ENCODE data around the gene SERINC3. TPM values are rescaled to one million over a fixed set of nuclear protein-coding genes. Genes with fewer than 3 reads are reported as not detected.

SERINC3 gene
- total RNA-seq: 10 to 100 TPM; 43.1 to 44.6 TPM

DNA sequence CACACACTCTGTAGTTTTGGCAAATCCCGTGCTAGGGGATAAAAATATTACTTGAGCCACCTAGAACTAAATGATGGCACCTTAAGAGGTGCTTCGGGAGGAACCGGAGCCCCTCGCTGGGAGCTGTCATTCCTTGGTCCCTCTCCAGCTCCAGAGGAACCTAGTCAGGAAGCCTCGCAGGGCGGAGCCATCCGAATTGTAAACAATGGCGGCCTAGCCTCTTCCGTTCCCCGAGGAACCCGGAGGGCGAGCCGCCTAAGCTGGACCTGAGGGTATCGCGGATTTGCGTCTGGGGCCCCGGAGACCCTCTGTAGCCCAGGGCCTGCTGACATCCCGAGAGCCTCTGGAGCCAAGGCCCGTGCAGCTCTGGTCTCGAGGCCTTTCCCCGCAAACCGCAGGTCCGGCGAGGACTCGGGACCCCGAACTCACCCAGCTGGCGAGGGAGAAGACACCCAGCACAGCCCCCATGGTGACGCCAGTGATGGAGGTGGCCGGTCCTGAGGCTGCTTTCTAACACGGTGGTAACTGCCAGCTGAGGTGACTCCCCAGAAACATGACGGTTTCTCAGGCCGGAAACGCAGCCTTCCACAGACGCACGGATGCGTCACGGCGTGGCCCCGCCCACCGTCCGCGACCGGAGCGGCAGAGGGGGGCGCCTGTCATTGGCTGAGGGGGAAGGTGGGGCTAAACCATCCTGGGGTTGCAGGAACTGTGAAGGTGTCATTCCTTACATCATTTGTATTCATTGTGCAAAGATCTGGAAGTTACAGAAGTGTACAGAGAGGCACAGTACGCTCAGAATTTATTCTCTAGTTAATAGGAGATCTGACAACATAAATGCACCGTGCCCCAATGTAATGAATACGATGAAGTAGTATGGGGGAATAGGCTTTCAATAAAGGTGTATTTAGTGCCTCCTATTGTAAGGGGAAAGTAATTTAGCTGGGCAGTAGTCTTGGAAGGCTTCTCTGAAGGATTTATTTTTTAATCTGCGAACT is at the start of gene SERINC3:
TSS of gene SERINC3 (minus strand) at position 587 of the 998 bp plus-strand sequence. CDS start at position 468, 119 bp downstream.
- intact Hi-C loops (cut with micrococcal nuclease): no loop called here
- Mint-ChIP-seq H3K4me1 (ENCODE audit: low read depth) (peaks cover 46% of the 10 kb centered on the region), H3K27ac (peak within 1 kb of the TSS; percentile 92), H3K9me3 (no peaks in the 10 kb centered on the region), H3K4me3 (peak within 1 kb of the TSS; percentile 83), H3K27me3 (no peaks in the 10 kb centered on the region), H3K36me3 (ENCODE audit: low read depth) (no peaks in the 10 kb centered on the region)
- CTCF ChIA-PET: interaction anchor here (1.1 to 2.4 kb wide), 6 partner anchors 24 to 307 kb away, joined by 3 to 10 read pairs (median 4); partner anchors contain the start of gene TTPAL
- TF ChIP-seq, protein P1, sequence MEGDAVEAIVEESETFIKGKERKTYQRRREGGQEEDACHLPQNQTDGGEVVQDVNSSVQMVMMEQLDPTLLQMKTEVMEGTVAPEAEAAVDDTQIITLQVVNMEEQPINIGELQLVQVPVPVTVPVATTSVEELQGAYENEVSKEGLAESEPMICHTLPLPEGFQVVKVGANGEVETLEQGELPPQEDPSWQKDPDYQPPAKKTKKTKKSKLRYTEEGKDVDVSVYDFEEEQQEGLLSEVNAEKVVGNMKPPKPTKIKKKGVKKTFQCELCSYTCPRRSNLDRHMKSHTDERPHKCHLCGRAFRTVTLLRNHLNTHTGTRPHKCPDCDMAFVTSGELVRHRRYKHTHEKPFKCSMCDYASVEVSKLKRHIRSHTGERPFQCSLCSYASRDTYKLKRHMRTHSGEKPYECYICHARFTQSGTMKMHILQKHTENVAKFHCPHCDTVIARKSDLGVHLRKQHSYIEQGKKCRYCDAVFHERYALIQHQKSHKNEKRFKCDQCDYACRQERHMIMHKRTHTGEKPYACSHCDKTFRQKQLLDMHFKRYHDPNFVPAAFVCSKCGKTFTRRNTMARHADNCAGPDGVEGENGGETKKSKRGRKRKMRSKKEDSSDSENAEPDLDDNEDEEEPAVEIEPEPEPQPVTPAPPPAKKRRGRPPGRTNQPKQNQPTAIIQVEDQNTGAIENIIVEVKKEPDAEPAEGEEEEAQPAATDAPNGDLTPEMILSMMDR (IDR thresholded peaks at IDR 0.05): peak; percentile 43
- ATAC-seq: peak; percentile 99
- POLR2A ChIA-PET: interaction anchor here (1.0 to 1.7 kb wide), 6 partner anchors 9 to 367 kb away, joined by 3 to 6 read pairs (median 4); partner anchors contain the start of gene TTPAL
- DNase-seq: peak; percentile 98

- TF ChIP-seq, protein P1 (IDR thresholded peaks at IDR 0.05): no peak
- DNase-seq: no peak
- H3K27me3 Mint-ChIP-seq: no peaks in the 10 kb centered on the region
- no peak for ATAC-seq
- peaks cover 8% of the 10 kb centered on the region for H3K4me1 Mint-ChIP-seq (ENCODE audit: low read depth)
- H3K9me3 Mint-ChIP-seq: no peaks in the 10 kb centered on the region
- no peaks in the 10 kb centered on the region for H3K36me3 Mint-ChIP-seq (ENCODE audit: low read depth)
- no peak overlapping the region for H3K4me3 Mint-ChIP-seq
- no peak overlapping the region for H3K27ac Mint-ChIP-seq
- intact Hi-C loops (cut with micrococcal nuclease): no loop called here
- ChIA-PET CTCF (no interaction called here), POLR2A (no interaction called here)
Observed at GRCh38 chr20:44571362-44571988, 49.6 kb upstream of the SERINC3 start.

GRCh38 chr20:44570367-44570766 is 48.5 kb upstream of the SERINC3 start:
- ATAC-seq: no peak
- CTCF ChIA-PET: no interaction called here
- POLR2A ChIA-PET: no interaction called here
- Mint-ChIP-seq H3K27me3 (no peaks in the 10 kb centered on the region), H3K9me3 (no peaks in the 10 kb centered on the region), H3K4me3 (no peak overlapping the region), H3K27ac (no peak overlapping the region), H3K36me3 (ENCODE audit: low read depth) (no peaks in the 10 kb centered on the region), H3K4me1 (ENCODE audit: low read depth) (peaks cover 4% of the 10 kb centered on the region)
- DNase-seq: no peak
- intact Hi-C loops (cut with micrococcal nuclease): no loop called here
- TF ChIP-seq, protein P1 (IDR thresholded peaks at IDR 0.05): no peak

- Mint-ChIP-seq H3K4me1 (ENCODE audit: low read depth) (peaks cover 4% of the 10 kb centered on the region), H3K27me3 (no peaks in the 10 kb centered on the region), H3K9me3 (no peaks in the 10 kb centered on the region), H3K27ac (no peak overlapping the region), H3K4me3 (no peak overlapping the region), H3K36me3 (ENCODE audit: low read depth) (no peaks in the 10 kb centered on the region)
- intact Hi-C loops (cut with micrococcal nuclease): no loop called here
- DNase-seq (no peak), ATAC-seq (no peak)
- TF ChIP-seq, protein P1 (IDR thresholded peaks at IDR 0.05): no peak
- ChIA-PET CTCF (interaction anchor here (1.1 to 1.7 kb wide), 3 partner anchors 9 to 19 kb away, joined by 3 to 4 read pairs (median 3); no protein-coding TSS in a partner anchor), POLR2A (no interaction called here)
Observed at GRCh38 chr20:44566811-44567210, 44.9 kb upstream of the SERINC3 start.

All from activated CD8-positive, alpha-beta T cell treated with anti-CD3 and anti-CD28 coated beads for 36 hours (primary cell).